PC-9 (cell line): ENCODE results near the gene PRAMEF5. TPM values are rescaled to one million over a fixed set of nuclear protein-coding genes. Genes with fewer than 3 reads are reported as not detected.
"Not testable (repeated sequence)": the region's sequence is repeated elsewhere in the genome, so short reads cannot be mapped to it uniquely, and the experiment has no call there.

ENCODE experiments used
- BruUV-seq: library from RNA; stranded (reverse); fragments of 400-500 nt; replicated peaks from 2 replicates; lab custom pipeline; 2021; lab: Mats Ljungman, UMichigan
- CTCF ChIA-PET: fragments of 300-600 bp; sonication (Branson Sonifier 250); formaldehyde crosslinking; loops from one replicate; lab custom pipeline; 2022; ENCODE audit warnings: antibody characterized with exemption; lab: Charles Lee
- POLR2A ChIA-PET: fragments of 300-600 bp; sonication (Branson Sonifier 250); formaldehyde crosslinking; loops from one replicate; lab custom pipeline; 2022; ENCODE audit warnings: antibody characterized with exemption; ENCODE audit not compliant: unreplicated experiment; lab: Charles Lee
- DNase-seq, 2 experiments: peaks; one replicate each; pipeline versions ENCODE4 v3.0.0 to v3.0.0-alpha.2; 2015 to 2022; ENCODE audit warnings: mixed read lengths in 1 of 2
- H2AFZ ChIP-seq: fragments of 200-600 bp; sonication (generic); 2 replicates; pipeline ENCODE4 v1.8.1; 2017; ENCODE audit warnings: antibody characterized with exemption
- H3F3A ChIP-seq: fragments of 200-600 bp; sonication (generic); 2 replicates; pipeline ENCODE4 v1.8.1; 2017; ENCODE audit warnings: antibody characterized with exemption, mild to moderate bottlenecking, low read depth; ENCODE audit not compliant: insufficient read depth
- H3K27ac ChIP-seq: fragments of 200-600 bp; sonication (generic); 2 replicates; pipeline ENCODE4 v1.6.1; 2016; ENCODE audit warnings: mixed run types
- H3K27me3 ChIP-seq: fragments of 200-600 bp; sonication (generic); 2 replicates; pipeline ENCODE4 v1.6.1; 2016; ENCODE audit warnings: low read depth, mixed run types; ENCODE audit not compliant: insufficient read depth
- H3K36me3 ChIP-seq: fragments of 200-600 bp; sonication (generic); 2 replicates; pipeline ENCODE4 v1.6.1; 2016; ENCODE audit warnings: low read depth, mixed run types
- H3K4me1 ChIP-seq: fragments of 200-600 bp; sonication (generic); replicated peaks from 2 replicates; pipeline ENCODE4 v1.6.1; 2016; ENCODE audit warnings: mixed run types; ENCODE audit not compliant: insufficient read depth
- H3K4me2 ChIP-seq: fragments of 200-600 bp; sonication (generic); 2 replicates; pipeline ENCODE4 v1.6.1; 2017; ENCODE audit warnings: mixed run types
- H3K4me3 ChIP-seq: fragments of 200-600 bp; sonication (generic); 2 replicates; pipeline ENCODE4 v1.6.1; 2016; ENCODE audit warnings: mixed run types
- H3K79me2 ChIP-seq: fragments of 200-600 bp; sonication (generic); 2 replicates; pipeline ENCODE4 v1.6.1; 2017; ENCODE audit warnings: low read depth, mixed run types
- H3K9me2 ChIP-seq: fragments of 200-600 bp; sonication (generic); 2 replicates; pipeline ENCODE4 v1.8.1; 2017; ENCODE audit warnings: mild to moderate bottlenecking; ENCODE audit not compliant: insufficient read depth
- H3K9me3 ChIP-seq: fragments of 200-600 bp; sonication (generic); 2 replicates; pipeline ENCODE4 v1.8.1; 2016; ENCODE audit warnings: low read depth; ENCODE audit not compliant: insufficient read depth
- H4K20me1 ChIP-seq: fragments of 200-600 bp; sonication (generic); 2 replicates; pipeline ENCODE4 v1.8.1; 2017; ENCODE audit not compliant: insufficient read depth
- CTCF ChIP-seq: fragments of 200-600 bp; sonication (generic); conservative IDR thresholded peaks from 2 replicates; pipeline ENCODE4 v1.6.1; 2017; ENCODE audit warnings: mixed run types, antibody characterized with exemption, mild to moderate bottlenecking, moderate library complexity
- intact Hi-C: fragments of 100-400 bp; cut with micrococcal nuclease; formaldehyde crosslinking; loops from one replicate; pipeline ENCODE4 v1.10.0; 2022; ENCODE audit not compliant: unreplicated experiment
- total RNA-seq: library from RNA; stranded (reverse); gene quantifications from 2 replicates; pipeline ENCODE4 v1.2.3, GENCODE V29; 2021

Gene PRAMEF5
- total RNA-seq, 1 experiment from 2014 or later: not detected

- not testable (repeated sequence) for BruUV-seq
These were observed 23.0 kb downstream of the PRAMEF5 start for GRCh38 chr1:13277016-13277415.

DNA sequence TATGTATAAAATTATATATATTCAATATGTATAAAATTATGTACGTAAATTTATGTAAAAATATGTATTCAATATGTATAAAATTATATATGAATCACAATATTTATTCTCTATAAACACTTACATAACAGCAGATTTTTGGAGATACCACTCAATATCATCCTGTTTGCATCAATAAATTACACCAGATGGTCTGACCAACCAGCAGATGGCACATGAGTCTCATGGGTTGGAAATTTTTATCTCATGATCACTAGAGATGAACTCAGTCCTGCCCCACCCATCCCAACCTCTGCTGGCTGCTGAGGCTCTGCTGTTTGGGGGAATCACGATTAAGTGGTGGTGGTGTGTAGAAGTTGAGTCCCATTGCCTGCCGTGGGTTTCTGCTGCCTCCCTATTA is 25.6 kb downstream of the PRAMEF5 start:
- H3F3A ChIP-seq, BruUV-seq, H3K9me2 ChIP-seq, POLR2A ChIA-PET, H3K36me3 ChIP-seq, H3K4me1 ChIP-seq, H3K27ac ChIP-seq, H3K4me3 ChIP-seq, H3K79me2 ChIP-seq, intact Hi-C loops, DNase-seq, H3K4me2 ChIP-seq, H2AFZ ChIP-seq, H3K9me3 ChIP-seq, H4K20me1 ChIP-seq, H3K27me3 ChIP-seq, CTCF ChIA-PET: not testable (repeated sequence)

More at GRCh38 chr1:13277016-13277415, 23.0 kb downstream of the PRAMEF5 start:
- intact Hi-C loops, H3K9me3 ChIP-seq, H3K4me2 ChIP-seq, H3F3A ChIP-seq, H4K20me1 ChIP-seq, H3K79me2 ChIP-seq, POLR2A ChIA-PET, CTCF ChIA-PET, H3K4me1 ChIP-seq, H3K9me2 ChIP-seq, H3K36me3 ChIP-seq, H3K4me3 ChIP-seq, H3K27me3 ChIP-seq, H2AFZ ChIP-seq, H3K27ac ChIP-seq: not testable (repeated sequence)
- DNase-seq: peak in 1 of 2 experiments; percentile 15
- TF ChIP-seq CTCF: peak; percentile 49; the same call in 1 of the 2 replicates

DNA sequence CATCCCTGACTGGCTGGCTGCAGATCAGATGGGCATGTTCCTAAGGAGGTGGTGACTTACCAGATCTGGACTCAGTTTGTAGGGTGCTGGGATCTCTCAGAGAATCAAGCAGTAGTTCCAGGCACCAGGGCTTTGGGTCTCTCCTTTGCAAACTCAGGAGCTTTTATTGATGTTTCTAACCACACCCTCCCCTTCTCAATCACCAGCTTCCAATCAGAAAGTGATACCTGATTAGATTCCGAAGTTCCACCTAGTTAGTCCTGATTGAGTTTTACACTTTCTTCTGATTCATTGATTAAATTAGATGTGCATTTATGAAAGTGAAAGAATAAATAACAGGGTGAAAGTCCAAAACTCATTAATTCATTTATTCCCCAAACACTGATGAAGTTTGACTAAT is 31.0 kb downstream of the PRAMEF5 start, which contains the start of gene PRAMEF8:
Gene PRAMEF8 (minus strand): TSS at position 101 of the 400 bp plus-strand sequence. CDS start 1,046 bp downstream, outside the sequence.
- H3K4me3 ChIP-seq, H3K27ac ChIP-seq, H3F3A ChIP-seq, DNase-seq, intact Hi-C loops, H2AFZ ChIP-seq, H3K36me3 ChIP-seq, H3K4me1 ChIP-seq, H3K4me2 ChIP-seq, CTCF ChIA-PET, H3K27me3 ChIP-seq, POLR2A ChIA-PET, H4K20me1 ChIP-seq, BruUV-seq, H3K79me2 ChIP-seq, H3K9me2 ChIP-seq, H3K9me3 ChIP-seq: not testable (repeated sequence)

- CTCF ChIA-PET, POLR2A ChIA-PET: not testable (repeated sequence)
These were observed 35.0 kb downstream of the PRAMEF5 start for GRCh38 chr1:13289030-13289429.

GRCh38 chr1:13297216-13297931 is 43.4 kb downstream of the PRAMEF5 start:
- H3K36me3 ChIP-seq, DNase-seq, H3K27ac ChIP-seq, H2AFZ ChIP-seq, BruUV-seq, CTCF ChIA-PET, H3K27me3 ChIP-seq, H3K4me2 ChIP-seq, H3K79me2 ChIP-seq, H4K20me1 ChIP-seq, intact Hi-C loops, H3F3A ChIP-seq, H3K4me1 ChIP-seq, POLR2A ChIA-PET, H3K9me2 ChIP-seq, H3K9me3 ChIP-seq, H3K4me3 ChIP-seq: not testable (repeated sequence)

More at GRCh38 chr1:13289030-13289429, 35.0 kb downstream of the PRAMEF5 start:
- H3K4me2 ChIP-seq, H4K20me1 ChIP-seq, H3K9me2 ChIP-seq, H3K9me3 ChIP-seq, H3K27ac ChIP-seq, H3F3A ChIP-seq, H3K4me1 ChIP-seq, BruUV-seq, H3K36me3 ChIP-seq, intact Hi-C loops, H2AFZ ChIP-seq, H3K4me3 ChIP-seq, H3K79me2 ChIP-seq, H3K27me3 ChIP-seq: not testable (repeated sequence)
- peak in 1 of 2 experiments; percentile 17 for DNase-seq

GRCh38 chr1:13298699-13299098 is 44.7 kb downstream of the PRAMEF5 start:
- H2AFZ ChIP-seq, CTCF ChIA-PET, intact Hi-C loops, H3K79me2 ChIP-seq, H3K4me1 ChIP-seq, H3K27ac ChIP-seq, DNase-seq, H3K9me2 ChIP-seq, H3K9me3 ChIP-seq, H3K4me2 ChIP-seq, H3K27me3 ChIP-seq, H3K4me3 ChIP-seq, POLR2A ChIA-PET, BruUV-seq, H4K20me1 ChIP-seq, H3F3A ChIP-seq, H3K36me3 ChIP-seq: not testable (repeated sequence)
